Measurements from ENCODE around the gene KDM6A.
A peak's percentile ranks its signal among the peaks of the same experiment; 100 is the strongest.
"Not testable (repeated sequence)": the region's sequence is repeated elsewhere in the genome, so short reads cannot be mapped to it uniquely, and the experiment has no call there.

The KDM6A gene

DNA sequence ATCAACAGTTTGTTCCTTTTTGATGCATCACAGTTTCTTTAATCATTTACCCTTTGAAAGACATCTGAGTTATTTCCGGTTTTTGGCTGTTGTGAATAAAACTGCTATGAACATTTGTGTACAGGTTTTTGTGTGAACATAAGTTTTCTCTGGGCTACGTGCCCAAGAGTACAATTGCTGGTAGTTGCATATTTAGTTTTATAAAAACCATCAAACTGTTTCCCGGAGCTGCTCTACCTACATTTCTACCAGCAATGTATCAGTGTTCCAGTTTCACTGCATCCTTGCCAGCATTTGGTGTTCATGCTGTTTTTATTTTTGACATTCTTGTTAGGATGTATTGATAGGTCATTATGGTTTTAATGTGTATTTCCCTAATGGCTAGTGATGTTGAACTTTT, 17.3 kb downstream of the KDM6A start:
- DNase-seq: no peak

DNA sequence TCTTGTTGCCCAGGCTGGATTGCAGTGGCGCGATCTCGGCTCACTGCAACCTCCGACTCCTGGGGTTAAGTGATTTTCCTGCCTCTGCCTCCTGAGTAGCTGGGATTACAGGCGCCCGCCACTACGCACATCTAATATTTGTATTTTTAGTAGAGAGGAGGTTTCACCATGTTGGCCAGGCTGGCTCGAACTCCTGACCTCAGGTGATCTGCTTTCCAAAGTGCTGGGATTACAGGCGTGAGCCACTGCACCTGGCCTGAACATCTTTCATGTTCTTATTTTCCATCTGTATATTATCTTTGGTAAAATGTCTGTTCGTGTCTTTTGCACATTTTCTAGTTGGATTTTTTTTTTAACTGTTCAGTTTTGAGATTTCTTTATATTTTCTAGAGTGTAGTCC, 17.7 kb downstream of the KDM6A start:
- not testable (repeated sequence) for DNase-seq

DNA sequence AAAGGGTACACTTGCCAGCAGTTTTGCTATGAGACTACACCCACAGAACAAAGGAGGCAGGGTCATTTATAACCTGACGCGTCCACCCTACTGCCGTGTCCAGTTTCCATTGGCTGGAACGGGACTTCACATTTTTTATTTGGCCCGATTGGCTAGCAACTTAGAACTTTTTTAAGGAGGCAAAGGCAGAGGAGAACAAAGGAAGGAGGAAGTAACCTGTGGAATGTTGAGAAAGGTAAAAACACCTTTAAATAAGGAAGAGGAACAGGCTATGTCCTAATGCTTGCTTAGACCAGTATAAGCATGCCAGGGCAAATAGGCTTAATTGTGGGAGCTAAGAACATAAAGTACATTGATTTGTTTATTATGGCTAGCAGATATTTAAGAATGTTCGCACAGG, 18.7 kb downstream of the KDM6A start:
- DNase-seq: no peak

DNA sequence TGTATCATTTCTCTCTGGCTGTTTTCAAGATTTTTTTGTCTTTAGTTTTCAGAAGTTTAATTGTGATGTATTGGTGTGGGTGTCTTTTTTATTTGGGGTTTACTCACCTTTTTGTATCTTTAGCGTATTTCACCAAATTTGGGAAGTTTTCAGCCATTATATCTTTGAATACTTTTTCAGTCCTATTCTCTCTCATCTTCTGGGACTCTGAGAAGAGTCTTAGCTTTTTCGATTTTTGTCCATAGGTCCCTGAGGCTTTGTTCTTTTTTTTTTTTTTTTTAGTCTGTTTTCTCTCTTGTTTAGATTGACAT, 23.8 kb downstream of the KDM6A start:
- no peak for DNase-seq

- DNase-seq: no peak
These were observed 24.6 kb downstream of the KDM6A start for GRCh38 chrX:44897539-44897938.

DNA sequence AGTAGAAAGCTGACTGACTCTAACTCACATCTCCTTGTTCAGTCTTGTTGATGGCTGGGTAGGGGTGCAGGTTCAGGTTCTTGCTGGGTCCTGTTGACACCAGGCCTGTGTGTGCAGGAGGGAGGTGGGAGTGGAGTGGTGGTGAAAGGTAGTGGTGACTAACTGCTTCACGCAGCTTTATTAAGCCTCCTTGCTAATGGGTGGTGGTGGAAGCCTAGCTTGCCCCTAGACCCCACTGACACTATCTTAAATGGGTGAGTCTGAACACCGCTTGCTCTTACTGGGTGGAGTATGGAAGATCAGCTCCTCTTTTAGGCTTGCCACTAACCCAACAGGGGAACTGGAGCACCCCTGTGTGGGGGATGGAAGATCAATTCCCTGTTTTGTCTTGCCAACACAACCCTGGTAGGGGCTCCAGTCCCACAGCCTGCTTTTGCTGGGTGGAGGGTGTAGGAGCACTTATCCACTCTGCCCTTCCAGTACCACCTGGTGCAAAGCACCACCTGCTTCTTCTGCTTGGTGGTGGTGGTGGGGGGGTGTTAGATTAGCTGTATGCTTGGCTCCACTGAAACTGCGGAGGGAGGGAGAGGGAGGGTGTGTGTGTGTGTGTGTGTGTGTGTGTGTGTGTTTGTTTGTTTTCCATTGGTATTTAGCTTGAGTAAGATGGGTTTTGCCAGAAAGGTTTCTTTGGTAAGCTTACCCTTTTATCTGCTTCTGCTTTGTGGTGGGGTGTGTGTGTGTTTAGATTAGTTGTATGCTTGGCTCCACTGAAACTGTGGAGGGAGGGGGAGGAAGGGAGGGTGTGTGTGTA, 25.6 kb downstream of the KDM6A start:
- no peak for DNase-seq

GRCh38 chrX:44899946-44900345, 27.0 kb downstream of the KDM6A start:
- no peak for DNase-seq

DNA sequence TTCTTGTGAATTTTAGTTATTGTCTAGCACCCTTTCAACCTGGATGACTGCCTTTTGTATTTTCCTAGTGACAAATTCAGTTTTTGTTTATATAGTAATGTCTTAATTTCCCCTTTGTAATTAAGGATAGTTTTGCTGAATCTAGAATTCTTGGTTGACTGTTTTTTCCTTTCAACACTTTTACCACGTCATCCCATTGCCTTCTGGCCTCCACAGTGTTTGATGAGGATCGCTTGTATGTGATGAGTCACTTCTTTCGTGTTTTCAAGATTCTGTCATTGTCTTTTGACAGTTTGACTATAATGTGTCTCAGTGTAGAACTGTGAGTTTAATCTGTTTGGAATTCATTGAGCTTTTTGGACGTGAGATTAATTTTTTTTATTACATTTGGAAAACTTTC, 30.1 kb downstream of the KDM6A start:
- DNase-seq: peak; percentile 80

- DNase-seq: peak; percentile 34
These were observed 31.0 kb downstream of the KDM6A start for GRCh38 chrX:44903830-44904530.

DNA sequence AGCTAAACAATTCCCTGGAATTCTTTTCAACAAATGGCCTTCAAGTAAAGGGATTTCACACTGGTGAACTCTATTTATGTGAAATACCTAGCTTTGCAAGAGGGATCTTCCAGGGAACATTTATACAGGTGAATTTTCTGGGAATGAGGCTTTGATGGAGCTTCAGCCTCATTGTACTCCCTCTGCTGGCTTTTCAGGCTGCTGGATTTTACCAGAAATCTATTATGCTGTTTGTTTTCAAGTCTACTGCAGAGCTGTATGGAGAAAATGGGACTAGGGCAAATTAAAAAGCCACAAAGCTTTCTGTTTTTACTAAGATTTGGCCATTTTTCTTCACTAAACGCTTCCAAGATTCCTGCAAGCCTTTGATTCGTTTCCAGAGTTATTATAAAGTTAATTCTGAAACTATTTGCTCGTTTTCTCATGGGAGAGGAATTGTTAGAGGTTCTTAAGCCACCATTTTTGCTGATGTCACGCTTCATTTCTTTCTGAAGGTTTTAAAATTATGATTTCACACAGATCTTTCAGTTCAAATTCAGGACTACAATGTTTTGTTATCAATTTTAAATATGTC, 31.6 kb downstream of the KDM6A start:
- no peak for DNase-seq

DNA sequence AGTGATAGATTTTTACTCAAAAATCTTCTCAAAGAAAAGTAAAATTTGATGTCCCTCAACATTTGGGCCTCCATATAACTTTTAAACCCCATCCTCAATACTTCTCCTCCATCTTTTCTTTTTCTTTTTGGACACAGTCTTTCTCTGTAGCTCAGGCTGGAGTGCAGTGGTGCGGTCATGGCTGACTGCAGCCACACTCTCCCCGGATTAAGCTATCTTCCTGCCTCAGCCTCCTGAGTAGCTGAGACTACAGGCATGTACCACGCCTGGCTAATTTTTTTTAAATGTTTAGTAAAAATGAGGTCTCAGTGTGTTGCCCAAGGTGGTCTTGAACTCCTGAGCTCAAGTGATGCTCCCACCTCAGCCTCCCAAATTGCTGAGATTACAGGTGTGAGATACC, 33.1 kb downstream of the KDM6A start:
- no peak for DNase-seq

GRCh38 chrX:44906542-44906941, 33.6 kb downstream of the KDM6A start:
- DNase-seq: no peak

- DNase-seq: no peak
These were observed 35.2 kb downstream of the KDM6A start for GRCh38 chrX:44908153-44908552.

DNA sequence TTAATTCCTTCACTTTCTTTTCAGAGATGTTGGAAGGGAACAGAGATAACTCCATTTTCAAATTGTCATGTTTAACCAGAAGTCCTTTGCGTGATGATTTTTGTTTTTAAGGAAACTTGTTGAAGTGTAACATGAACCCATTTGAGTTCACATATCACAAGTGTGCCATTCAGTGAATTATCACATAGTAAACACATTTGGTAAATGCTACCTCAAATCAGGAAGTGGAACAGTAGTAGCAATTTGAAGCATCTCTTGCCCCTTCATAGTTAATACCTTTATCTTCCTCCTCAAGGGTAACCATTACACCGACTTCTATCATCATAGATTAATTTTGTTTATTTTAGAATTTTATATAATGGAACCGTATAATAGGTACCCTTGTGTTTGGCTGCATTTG, 35.8 kb downstream of the KDM6A start:
- no peak for DNase-seq

GRCh38 chrX:44910508-44910907, 37.5 kb downstream of the KDM6A start:
- not testable (repeated sequence) for DNase-seq

DNA sequence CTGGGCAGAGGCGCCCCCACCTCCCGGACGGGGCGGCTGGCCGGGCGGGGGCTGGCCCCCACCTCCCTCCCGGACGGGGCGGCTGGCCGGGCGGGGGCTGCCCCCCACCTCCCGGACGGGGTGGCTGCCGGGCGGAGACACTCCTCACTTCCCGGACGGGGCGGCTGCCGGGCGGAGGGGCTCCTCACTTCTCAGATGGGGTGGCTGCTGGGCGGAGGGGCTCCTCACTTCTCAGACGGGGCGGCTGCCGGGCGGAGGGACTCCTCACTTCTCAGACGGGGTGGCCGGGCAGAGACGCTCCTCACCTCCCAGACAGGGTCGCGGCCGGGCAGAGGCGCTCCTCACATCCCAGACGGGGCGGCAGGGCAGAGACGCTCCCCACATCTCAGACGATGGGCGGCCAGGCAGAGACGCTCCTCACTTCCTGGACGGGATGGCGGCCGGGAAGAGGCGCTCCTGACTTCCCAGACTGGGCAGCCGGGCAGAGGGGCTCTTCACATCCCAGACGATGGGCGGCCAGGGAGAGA, 38.1 kb downstream of the KDM6A start:
- DNase-seq: not testable (repeated sequence)

DNA sequence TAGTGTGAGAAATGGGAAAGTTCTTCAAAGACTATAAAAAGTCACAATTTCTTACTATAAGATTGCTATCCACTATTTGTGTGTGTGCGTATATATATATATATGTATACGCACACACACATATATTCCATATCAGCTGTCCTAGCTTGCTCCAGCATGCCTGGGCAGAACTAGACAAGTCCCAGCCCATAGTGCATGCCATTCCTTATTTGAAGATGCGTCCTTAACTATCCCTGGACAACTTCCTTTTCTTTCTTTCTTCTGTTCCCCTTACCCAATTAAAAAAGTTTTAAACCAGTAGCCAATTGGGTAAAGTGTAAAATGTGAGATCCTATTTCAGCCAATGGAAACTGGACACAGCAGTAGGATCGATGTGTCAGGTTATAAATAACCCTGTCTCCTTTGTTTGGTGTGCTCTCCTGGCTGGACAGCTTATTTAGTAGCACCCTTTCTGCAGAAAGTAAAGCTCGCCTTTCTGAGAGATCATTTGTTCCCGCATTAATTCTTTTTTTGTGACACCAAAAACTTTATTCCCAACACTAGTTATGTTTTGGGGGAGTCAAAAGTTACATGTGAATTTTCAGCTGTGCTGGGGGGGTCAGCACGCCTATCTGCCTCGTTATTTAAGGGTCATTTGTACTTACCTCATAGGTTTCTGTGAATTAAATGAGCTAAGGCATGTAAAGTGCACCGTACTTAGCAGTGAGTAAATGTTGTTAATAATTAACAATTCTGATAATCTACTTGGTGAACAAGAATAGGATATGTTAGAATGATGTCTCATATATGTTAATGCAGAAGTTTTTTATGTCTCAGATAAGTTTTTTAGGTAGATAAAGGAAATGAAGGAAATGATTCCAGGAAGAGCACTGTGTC, 40.9 kb downstream of the KDM6A start:
- no peak for DNase-seq

- DNase-seq: no peak
These were observed 41.7 kb downstream of the KDM6A start for GRCh38 chrX:44914532-44915198.

DNA sequence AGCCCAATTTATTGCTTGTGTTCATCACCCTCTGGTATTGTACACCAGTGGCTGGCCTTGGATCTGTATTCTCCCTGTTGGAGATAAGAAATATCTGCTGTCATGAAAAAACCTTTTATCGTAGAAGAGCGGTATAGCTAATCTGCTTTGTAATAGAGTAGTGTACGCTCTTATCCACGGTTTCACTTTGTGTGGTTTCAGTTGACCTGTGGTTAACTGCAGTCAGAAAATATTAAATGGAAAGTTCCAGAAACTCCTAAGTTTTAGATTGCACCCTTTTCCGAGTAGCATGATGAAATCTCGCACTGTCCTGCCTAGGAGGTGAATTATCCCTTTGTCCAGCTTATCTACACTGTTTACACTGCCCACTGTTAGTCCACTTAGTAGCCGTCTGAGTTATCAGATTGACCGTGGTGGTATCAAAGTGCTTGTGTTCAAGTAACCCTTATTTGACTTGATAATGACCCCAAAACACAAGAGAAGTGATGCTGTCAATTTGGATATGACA, 42.4 kb downstream of the KDM6A start:
- DNase-seq: no peak

DNA sequence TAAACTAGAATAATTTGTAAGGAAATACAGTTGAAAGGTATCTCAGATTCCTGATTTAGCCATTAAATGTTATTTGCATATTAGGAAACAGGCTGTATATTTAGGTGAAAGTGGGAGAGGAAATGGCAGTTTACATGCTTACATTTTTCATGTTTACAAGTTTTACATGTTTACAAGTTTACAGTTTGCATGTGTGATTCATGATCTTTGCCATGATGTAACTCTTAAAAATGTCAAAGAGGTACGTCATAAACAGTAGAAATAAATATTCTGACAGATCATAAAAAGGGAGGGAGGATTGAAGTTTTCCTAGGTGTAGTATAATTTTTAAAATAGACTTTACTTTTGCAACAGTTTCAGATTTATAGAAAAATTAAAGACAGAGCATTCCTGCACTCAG, 45.7 kb downstream of the KDM6A start:
- DNase-seq: no peak

DNA sequence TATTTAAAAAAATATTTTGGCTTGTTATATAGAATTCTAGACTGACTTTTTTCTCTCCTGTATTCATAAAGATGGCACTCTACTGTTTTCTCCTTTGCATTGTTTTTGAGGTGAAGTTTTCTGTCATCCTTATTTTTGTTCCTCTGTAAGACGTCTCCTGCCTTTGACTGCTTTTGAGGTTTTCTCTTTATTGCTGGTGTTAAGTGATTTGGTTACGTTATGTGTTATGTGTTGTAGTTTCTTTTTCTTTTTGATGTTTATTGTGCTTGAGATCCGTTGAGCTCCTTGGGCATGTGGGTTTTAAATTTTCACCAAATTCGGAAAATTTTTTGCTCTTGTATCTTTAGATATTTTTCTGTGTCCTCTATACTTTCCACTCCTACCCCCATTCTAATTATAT, 50.0 kb downstream of the KDM6A start:
- DNase-seq: peak; percentile 34

DNA sequence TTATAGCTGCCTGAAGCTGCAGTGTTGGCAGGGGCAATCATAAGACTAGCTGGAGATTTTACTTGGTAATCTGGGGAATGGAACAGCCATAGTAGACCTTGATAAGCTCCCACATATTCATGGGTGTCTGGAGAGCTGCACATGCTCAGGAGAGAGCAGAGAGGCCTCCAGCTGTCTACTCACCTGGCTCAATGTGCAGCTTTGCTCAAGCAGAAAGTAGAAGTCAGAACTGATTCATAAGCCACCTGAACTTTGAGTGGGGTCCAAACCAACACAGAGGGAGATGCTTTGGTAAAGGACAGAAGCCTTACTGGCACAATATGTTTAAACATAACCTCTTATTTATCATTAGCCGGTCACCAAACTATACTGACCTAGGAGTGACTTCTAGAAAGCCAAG, 54.4 kb downstream of the KDM6A start:
- no peak for DNase-seq
